Measurements from ENCODE around the gene SERINC2. TPM values are rescaled to one million over a fixed set of nuclear protein-coding genes. Genes with fewer than 3 reads are reported as not detected.

Gene SERINC2
- total RNA-seq (2013; cell fraction: nucleolus; rRNA removed), result 0.24 TPM in 1 of 2 replicates, not detected in the other
- total RNA-seq (2014; rRNA removed) (0.11 and 0.45 TPM in 2 replicates), total RNA-seq (2014; rRNA removed; fragmentation: Illumina TruSeq; extraction: Trizol) (0.22 and 0.28 TPM in 2 replicates), total RNA-seq (2021) (0.54 and 0.82 TPM in 2 replicates), polyA plus RNA-seq (2011; rRNA removed) (2.5 and 9.4 TPM in 2 replicates), polyA plus RNA-seq (2014; fragmentation: Illumina TruSeq; extraction: Trizol) (0.32 TPM in 1 of 2 replicates, not detected in the other), polyA plus RNA-seq (2014; fragmentation: Nextera tagmentation; extraction: Ambion mirVana) (under 1 TPM; 0.02 to 0.05 TPM), polyA plus RNA-seq (2014; rRNA removed) (0.72 and 1.0 TPM in 2 replicates), polyA plus RNA-seq (2016; fragmentation: Nextera tagmentation; extraction: Ambion mirVana) (under 1 TPM; 0.72 to 0.88 TPM), polyA minus RNA-seq (2011; rRNA and poly(A)+ RNA removed) (9.0 and 14.5 TPM in 2 replicates), Bru-seq, nascent RNA (percentile 58 among the genes with signal in this experiment), BruChase-seq, experiment 1, labeled RNA remaining after a 6-hour chase (percentile 63 among the genes with signal in this experiment), BruChase-seq, experiment 2, labeled RNA remaining after a 2-hour chase (percentile 55 among the genes with signal in this experiment)
- 0.41 TPM for polyA plus RNA-seq (2011; ENCODE audit: low read depth)
- polyA plus RNA-seq (2011; cell fraction: cytosol; rRNA removed), result 15.6 and 18.0 TPM in 2 replicates
- 18.3 and 23.5 TPM in 2 replicates for polyA plus RNA-seq (2011; cell fraction: nucleus; rRNA removed)
- polyA plus RNA-seq (2012), result 1.3 and 1.9 TPM in 2 replicates
- polyA minus RNA-seq (2011; cell fraction: cytosol; rRNA and poly(A)+ RNA removed), result 5.4 and 6.8 TPM in 2 replicates
- polyA minus RNA-seq (2011; cell fraction: nucleus; rRNA and poly(A)+ RNA removed), result 9.2 and 15.2 TPM in 2 replicates
- long read RNA-seq, experiment 1, partial matches to known transcripts, result 10 of 12 reads
- long read RNA-seq, experiment 1, other reads (novel, unspliced or antisense), result 1 of 12 reads
- long read RNA-seq, experiment 2, partial matches to known transcripts, result 2 of 2 reads
- long read RNA-seq, experiment 2, other reads (novel, unspliced or antisense), result 0 of 2 reads

DNA sequence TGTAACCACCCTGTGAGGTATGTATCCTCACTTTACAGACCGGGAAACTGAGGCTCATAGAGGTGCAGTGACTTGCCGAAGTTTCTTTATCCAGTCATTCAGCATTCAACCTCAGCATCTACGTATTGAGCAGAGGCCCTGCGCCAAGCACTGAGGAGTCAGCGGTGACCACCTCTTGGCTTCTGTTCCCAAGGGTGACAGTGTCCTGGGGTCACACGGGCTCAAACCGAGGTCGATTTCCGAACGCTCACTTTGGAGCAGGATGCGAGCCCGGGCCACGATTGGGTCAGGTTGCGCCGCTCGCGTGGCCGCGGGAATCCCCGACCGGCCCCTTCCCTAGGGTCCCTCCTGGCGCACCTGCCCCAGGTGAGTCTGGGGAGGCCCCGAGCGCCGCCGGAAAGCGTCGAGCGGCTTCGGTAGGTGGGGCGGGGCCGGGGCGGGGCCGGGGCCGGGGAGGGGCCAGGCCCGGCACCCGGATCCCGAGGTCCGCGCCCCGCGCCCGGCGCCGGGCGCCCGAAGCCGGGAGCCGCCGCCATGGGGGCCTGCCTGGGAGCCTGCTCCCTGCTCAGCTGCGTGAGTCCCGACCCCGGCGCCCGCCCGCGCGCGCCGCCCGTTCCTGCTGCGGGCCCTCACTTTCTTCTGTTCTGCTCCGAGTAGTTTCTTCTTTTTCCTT is at the start of gene SERINC2:
Gene SERINC2 (plus strand): TSS at position 482 of the 673 bp plus-strand sequence. CDS start 53 bp downstream, at position 535.
- FAIRE-seq, result no peak
- H3K9ac ChIP-seq (ENCODE audit: control insufficient read depth, insufficient read depth, low read length), result no peak within 1 kb of the TSS
- H2AFZ ChIP-seq (ENCODE audit: control insufficient read depth, low read depth, low read length), result peak within 1 kb of the TSS; percentile 5
- H3K4me2 ChIP-seq (ENCODE audit: control insufficient read depth, insufficient read depth), result peak within 1 kb of the TSS; percentile 86
- BruUV-seq (replicated peaks), result no TSS peak
- intact Hi-C loops (cut with micrococcal nuclease; ENCODE audit: unreplicated experiment), result no loop called here
- ATAC-seq, result peak; percentile 81
- no peaks in the 10 kb centered on the region for H3K79me2 ChIP-seq (ENCODE audit: control insufficient read depth, insufficient read depth, low read length)
- ChIA-PET POLR2A (no interaction called here), CTCF (interaction anchor here (1.7 to 5.7 kb wide), 4 partner anchors 8 to 227 kb away, joined by 4 to 39 read pairs (median 9); no protein-coding TSS in a partner anchor), SMC1A (ENCODE audit: uncharacterized antibody, unreplicated experiment) (interaction anchor here (1.0 to 1.6 kb wide), 2 partner anchors 137 to 179 kb away, joined by 3 to 5 read pairs; no protein-coding TSS in a partner anchor), RAD21 (ENCODE audit: unreplicated experiment) (interaction anchor here (0.8 to 1.0 kb wide), 2 partner anchors 9 to 10 kb away, joined by 3 to 5 read pairs; no protein-coding TSS in a partner anchor)
- H3K4me1 ChIP-seq (ENCODE audit: control insufficient read depth, insufficient read depth, low read length), result peaks cover 5% of the 10 kb centered on the region; the same call in 1 of the 2 replicates
- in situ Hi-C loops (cut with MboI), result no loop called here
- no peaks in the 10 kb centered on the region for H3K36me3 ChIP-seq (ENCODE audit: control insufficient read depth in 2 of 2, insufficient read depth in 2 of 2, low read length in 1 of 2)
- H3K27ac ChIP-seq (ENCODE audit: control insufficient read depth, insufficient read depth), result no peak within 1 kb of the TSS
- 3% methylated on average over 48 of the region's 63 CpGs for WGBS (ENCODE audit: insufficient coverage, insufficient replicate concordance, low lambda C conversion rate, missing lambda C conversion rate)
- peak within 1 kb of the TSS; percentile 65 for H3K4me3 ChIP-seq
- no peaks in the 10 kb centered on the region for H4K20me1 ChIP-seq (ENCODE audit: control insufficient read depth, insufficient read depth)
- DNase-seq (ENCODE audit: low read depth, low spot score), result no peak
- TF ChIP-seq RELA (IDR thresholded peaks at IDR 0.05; ENCODE audit: borderline replicate concordance, partially characterized antibody) (no peak), CHD1 (IDR thresholded peaks at IDR 0.05; ENCODE audit: low read depth, low read length) (no peak), PAX8 (IDR thresholded peaks at IDR 0.05) (no peak), ESRRA (IDR thresholded peaks at IDR 0.05; ENCODE audit: low read length) (no peak), TAF1 (IDR thresholded peaks at IDR 0.05; ENCODE audit: borderline replicate concordance, low read depth, low read length) (no peak), HCFC1 (IDR thresholded peaks at IDR 0.05; ENCODE audit: low read length) (no peak), EGR1 (IDR thresholded peaks at IDR 0.05; ENCODE audit: borderline replicate concordance in 1 of 2, low read depth in 2 of 2, low read length in 2 of 2) (no peak), ZNF622 (IDR thresholded peaks at IDR 0.05) (no peak), STAT1 (conservative IDR thresholded peaks at IDR 0.05) (no peak), NR2F1 (conservative IDR thresholded peaks at IDR 0.05) (no peak), MYC (IDR thresholded peaks at IDR 0.05; ENCODE audit: insufficient read depth, insufficient read length, insufficient replicate concordance, low read length, severe bottlenecking) (no peak)
- TF ChIP-seq, protein P1, sequence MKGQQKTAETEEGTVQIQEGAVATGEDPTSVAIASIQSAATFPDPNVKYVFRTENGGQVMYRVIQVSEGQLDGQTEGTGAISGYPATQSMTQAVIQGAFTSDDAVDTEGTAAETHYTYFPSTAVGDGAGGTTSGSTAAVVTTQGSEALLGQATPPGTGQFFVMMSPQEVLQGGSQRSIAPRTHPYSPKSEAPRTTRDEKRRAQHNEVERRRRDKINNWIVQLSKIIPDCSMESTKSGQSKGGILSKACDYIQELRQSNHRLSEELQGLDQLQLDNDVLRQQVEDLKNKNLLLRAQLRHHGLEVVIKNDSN (IDR thresholded peaks at IDR 0.05; ENCODE audit: borderline replicate concordance, extremely low read length, insufficient read depth, low read depth, low read length), result no peak
- TF ChIP-seq, protein P2, sequence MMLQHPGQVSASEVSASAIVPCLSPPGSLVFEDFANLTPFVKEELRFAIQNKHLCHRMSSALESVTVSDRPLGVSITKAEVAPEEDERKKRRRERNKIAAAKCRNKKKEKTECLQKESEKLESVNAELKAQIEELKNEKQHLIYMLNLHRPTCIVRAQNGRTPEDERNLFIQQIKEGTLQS (IDR thresholded peaks at IDR 0.05; ENCODE audit: borderline replicate concordance, extremely low read depth, low read depth, low read length), result no peak
- H3K9me3 ChIP-seq (replicated peaks; ENCODE audit: control insufficient read depth, insufficient read depth, low read length), result no peaks in the 10 kb centered on the region
- peaks cover 2 to 12% of the 10 kb centered on the region in 2 experiments; a peak in 3 of 4 replicates for H3K27me3 ChIP-seq (replicated peaks in 1 of 2; ENCODE audit: control insufficient read depth in 2 of 2, insufficient read depth in 2 of 2, low read length in 1 of 2)
